Lower leg skin (tissue), 3 donors: ENCODE data around the gene SMAD6.

ENCODE experiments used
- POLR2A ChIP-seq, 2 donors: fragments of 450-650 bp; IDR thresholded peaks; one replicate each; pipeline ENCODE4 v1.6.1; 2016 to 2017; ENCODE audit warnings: antibody characterized with exemption in 2 of 2, mild to moderate bottlenecking in 1 of 2, moderate library complexity in 1 of 2
- TF ChIP-seq, protein P1 (sequence below), 3 donors: fragments of 450-650 bp; IDR thresholded peaks; one replicate each; pipeline ENCODE4 v1.5.1; 2016; ENCODE audit warnings: antibody characterized with exemption in 3 of 3, mild to moderate bottlenecking in 3 of 3, moderate library complexity in 2 of 3

DNA sequence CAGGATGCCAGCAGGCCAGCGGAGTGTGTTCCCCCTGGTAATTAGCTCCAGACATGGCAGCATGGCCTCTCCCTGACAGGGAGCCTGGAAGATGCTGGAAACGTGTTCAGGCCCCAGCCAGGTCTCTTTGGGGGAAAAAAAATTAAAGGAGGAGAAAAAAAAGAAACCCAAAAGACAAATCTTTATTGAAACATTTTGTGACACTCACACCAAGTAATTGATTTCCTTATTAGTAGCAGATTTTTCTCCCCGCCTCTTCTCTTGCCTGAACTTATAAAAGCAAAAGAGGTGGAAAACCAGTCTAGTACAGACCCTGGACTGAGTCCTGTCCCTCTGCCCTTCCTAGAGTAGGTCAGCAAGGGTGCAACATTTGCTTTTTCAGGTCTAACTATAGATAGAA is 42.7 kb upstream of the SMAD6 start:
- TF ChIP-seq, protein P1, sequence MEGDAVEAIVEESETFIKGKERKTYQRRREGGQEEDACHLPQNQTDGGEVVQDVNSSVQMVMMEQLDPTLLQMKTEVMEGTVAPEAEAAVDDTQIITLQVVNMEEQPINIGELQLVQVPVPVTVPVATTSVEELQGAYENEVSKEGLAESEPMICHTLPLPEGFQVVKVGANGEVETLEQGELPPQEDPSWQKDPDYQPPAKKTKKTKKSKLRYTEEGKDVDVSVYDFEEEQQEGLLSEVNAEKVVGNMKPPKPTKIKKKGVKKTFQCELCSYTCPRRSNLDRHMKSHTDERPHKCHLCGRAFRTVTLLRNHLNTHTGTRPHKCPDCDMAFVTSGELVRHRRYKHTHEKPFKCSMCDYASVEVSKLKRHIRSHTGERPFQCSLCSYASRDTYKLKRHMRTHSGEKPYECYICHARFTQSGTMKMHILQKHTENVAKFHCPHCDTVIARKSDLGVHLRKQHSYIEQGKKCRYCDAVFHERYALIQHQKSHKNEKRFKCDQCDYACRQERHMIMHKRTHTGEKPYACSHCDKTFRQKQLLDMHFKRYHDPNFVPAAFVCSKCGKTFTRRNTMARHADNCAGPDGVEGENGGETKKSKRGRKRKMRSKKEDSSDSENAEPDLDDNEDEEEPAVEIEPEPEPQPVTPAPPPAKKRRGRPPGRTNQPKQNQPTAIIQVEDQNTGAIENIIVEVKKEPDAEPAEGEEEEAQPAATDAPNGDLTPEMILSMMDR (IDR thresholded peaks at IDR 0.05), result no peak
- no peak for TF ChIP-seq POLR2A (IDR thresholded peaks at IDR 0.05)
